HepG2 (cell line): Measurements from ENCODE around the gene SLC50A1. TPM values are rescaled to one million over a fixed set of nuclear protein-coding genes. Genes with fewer than 3 reads are reported as not detected.

ENCODE experiments used
- FOXC1 ChIP-seq: sonication (generic); formaldehyde crosslinking; IDR thresholded peaks from 2 replicates; pipeline ENCODE4 v1.8.0; 2022; ENCODE audit warnings: mild to moderate bottlenecking, missing genetic modification reagents, borderline replicate concordance
- KLF16 ChIP-seq, 2 experiments: sonication (generic) in 1 of 2; formaldehyde crosslinking in 1 of 2; IDR thresholded peaks; 2 replicates each; pipeline versions ENCODE4 v1.6.1 to v1.8.0; 2016 to 2023; ENCODE audit warnings: missing genetic modification reagents in 2 of 2, missing compliant biosample characterization in 1 of 2
- MED13 ChIP-seq: sonication (generic); formaldehyde crosslinking; IDR thresholded peaks from 2 replicates; pipeline ENCODE4 v1.5.0; 2020; ENCODE audit warnings: missing genetic modification reagents
- NFE2L1 ChIP-seq: sonication (generic); formaldehyde crosslinking; IDR thresholded peaks from 2 replicates; pipeline ENCODE4 v1.4.0; 2020; ENCODE audit warnings: missing genetic modification reagents, mild to moderate bottlenecking, borderline replicate concordance
- PHF8 ChIP-seq: sonication (generic); formaldehyde crosslinking; IDR thresholded peaks from 2 replicates; pipeline ENCODE4 v1.5.0; 2020; ENCODE audit warnings: missing genetic modification reagents
- RARA ChIP-seq: IDR thresholded peaks from 2 replicates; pipeline ENCODE4 v1.6.1; 2016; ENCODE audit warnings: missing genetic modification reagents, missing compliant biosample characterization
- TOPORS ChIP-seq: sonication (generic); formaldehyde crosslinking; IDR thresholded peaks from 2 replicates; pipeline ENCODE4 v1.8.0; 2023; ENCODE audit warnings: mild to moderate bottlenecking, missing genetic modification reagents
- ZNF318 ChIP-seq: sonication (generic); formaldehyde crosslinking; IDR thresholded peaks from 2 replicates; pipeline ENCODE4 v1.4.0; 2020; ENCODE audit warnings: mild to moderate bottlenecking, missing genetic modification reagents
- ZNF331 ChIP-seq: sonication (generic); formaldehyde crosslinking; IDR thresholded peaks from 2 replicates; pipeline ENCODE4 v1.4.0; 2020; ENCODE audit warnings: missing genetic modification reagents
- polyA plus RNA-seq, 8 experiments: library from polyadenylated mRNA; depleted of rRNA in 3 of 8; stranded (reverse) in 7 of 8; unstranded in 1 of 8; fragments of >200 nt; fragmentation: Illumina TruSeq in 4 of 8; extraction: Trizol in 4 of 8; gene quantifications; 2 replicates each; pipeline versions ENCODE4 v1.2.1 to v1.2.3, GENCODE V29; 2011 to 2016; ENCODE audit warnings: low read depth in 4 of 8, missing spikeins in 1 of 8, mixed read lengths in 1 of 8; ENCODE audit not compliant: insufficient read depth in 1 of 8
- total RNA-seq, 5 experiments: library from RNA; depleted of rRNA; stranded (reverse); fragments of >200 nt; fragmentation: Illumina TruSeq; extraction: Trizol; gene quantifications; 2 replicates each; pipeline ENCODE4 v1.2.3, GENCODE V29; 2016; ENCODE audit warnings: low read depth in 1 of 5
- TF ChIP-seq, protein P1 (sequence below): conservative IDR thresholded peaks from 2 replicates; pipeline ENCODE4 v1.6.1; 2018; ENCODE audit warnings: missing genetic modification reagents
- TF ChIP-seq, protein P2 (sequence below): sonication (generic); formaldehyde crosslinking; IDR thresholded peaks from 2 replicates; pipeline ENCODE4 v1.4.0; 2020; ENCODE audit warnings: mild to moderate bottlenecking, low read depth, missing genetic modification reagents
- TF ChIP-seq, protein P3 (sequence below): sonication (generic); formaldehyde crosslinking; IDR thresholded peaks from 2 replicates; pipeline ENCODE4 v1.4.0; 2020; ENCODE audit warnings: missing genetic modification reagents

The SLC50A1 gene
- total and polyA plus RNA-seq, 2 of the 13 experiments (the other 11 are each of a cell fraction or from before 2014, with no cell fraction given): 22.5 to 46.8 TPM

DNA sequence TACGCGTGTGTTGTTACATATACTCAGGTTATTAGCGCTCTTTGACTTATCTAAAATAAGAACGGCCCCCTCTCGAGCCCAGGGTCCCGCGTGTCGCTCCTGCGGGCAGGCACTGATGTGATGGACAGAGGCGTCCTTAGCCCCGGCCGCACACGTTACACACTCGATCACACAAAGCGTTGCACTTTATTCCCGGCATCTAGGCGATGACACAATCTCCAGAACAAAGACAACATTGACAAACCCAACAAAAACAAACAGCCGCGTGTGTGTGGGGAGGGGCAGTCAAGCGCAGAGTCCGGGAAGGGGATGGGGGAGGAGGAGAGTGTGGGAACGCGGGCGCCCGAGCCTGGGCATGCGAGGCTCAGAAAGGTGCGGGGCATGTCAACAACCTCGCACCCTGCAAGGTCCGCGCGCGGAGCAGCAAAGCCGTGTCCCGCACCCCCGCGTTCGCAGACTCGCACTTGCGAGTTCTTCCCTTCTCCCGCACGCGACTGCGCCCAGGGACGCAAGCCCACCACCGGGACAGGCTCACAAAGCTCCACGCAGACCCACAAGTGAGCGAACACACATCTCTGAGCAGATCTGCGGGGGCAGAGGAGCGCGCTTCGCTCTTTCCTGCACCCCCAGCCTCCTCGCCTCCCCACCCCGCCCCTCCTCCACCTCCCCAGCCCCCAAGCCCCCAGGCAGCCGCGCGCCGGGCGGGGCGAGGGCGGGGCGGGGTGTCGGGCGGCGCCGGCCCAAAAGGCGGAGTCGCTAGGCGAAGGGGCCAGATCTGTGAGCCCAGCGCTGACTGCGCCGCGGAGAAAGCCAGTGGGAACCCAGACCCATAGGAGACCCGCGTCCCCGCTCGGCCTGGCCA lies 8.3 kb upstream of the SLC50A1 start, which contains the start of gene EFNA1 (continued):
- TF ChIP-seq NFE2L1 (CRISPR knock-in tag) (no peak), FOXC1 (CRISPR knock-in tag) (no peak; the same call in 1 of the 2 replicates), ZNF331 (CRISPR knock-in tag) (peak; percentile 76; the same call in 1 of the 2 replicates), ZNF318 (peak; percentile 30; the same call in 1 of the 2 replicates), KLF16 (CRISPR knock-in tag; IDR thresholded peaks at IDR 0.05) (peak in 1 of 2 experiments; percentile 82; a peak in 2 of 4 replicates), MED13 (peak; percentile 88), RARA (CRISPR knock-in tag) (peak; percentile 98), PHF8 (peak; percentile 62; the same call in 1 of the 2 replicates), TOPORS (no peak; the same call in none of the 2 replicates)
- TF ChIP-seq, protein P1, sequence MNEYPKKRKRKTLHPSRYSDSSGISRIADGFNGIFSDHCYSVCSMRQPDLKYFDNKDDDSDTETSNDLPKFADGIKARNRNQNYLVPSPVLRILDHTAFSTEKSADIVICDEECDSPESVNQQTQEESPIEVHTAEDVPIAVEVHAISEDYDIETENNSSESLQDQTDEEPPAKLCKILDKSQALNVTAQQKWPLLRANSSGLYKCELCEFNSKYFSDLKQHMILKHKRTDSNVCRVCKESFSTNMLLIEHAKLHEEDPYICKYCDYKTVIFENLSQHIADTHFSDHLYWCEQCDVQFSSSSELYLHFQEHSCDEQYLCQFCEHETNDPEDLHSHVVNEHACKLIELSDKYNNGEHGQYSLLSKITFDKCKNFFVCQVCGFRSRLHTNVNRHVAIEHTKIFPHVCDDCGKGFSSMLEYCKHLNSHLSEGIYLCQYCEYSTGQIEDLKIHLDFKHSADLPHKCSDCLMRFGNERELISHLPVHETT (CRISPR knock-in tag): peak; percentile 60; the same call in 1 of the 2 replicates
- TF ChIP-seq, protein P2, sequence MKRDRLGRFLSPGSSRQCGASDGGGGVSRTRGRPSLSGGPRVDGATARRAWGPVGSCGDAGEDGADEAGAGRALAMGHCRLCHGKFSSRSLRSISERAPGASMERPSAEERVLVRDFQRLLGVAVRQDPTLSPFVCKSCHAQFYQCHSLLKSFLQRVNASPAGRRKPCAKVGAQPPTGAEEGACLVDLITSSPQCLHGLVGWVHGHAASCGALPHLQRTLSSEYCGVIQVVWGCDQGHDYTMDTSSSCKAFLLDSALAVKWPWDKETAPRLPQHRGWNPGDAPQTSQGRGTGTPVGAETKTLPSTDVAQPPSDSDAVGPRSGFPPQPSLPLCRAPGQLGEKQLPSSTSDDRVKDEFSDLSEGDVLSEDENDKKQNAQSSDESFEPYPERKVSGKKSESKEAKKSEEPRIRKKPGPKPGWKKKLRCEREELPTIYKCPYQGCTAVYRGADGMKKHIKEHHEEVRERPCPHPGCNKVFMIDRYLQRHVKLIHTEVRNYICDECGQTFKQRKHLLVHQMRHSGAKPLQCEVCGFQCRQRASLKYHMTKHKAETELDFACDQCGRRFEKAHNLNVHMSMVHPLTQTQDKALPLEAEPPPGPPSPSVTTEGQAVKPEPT (CRISPR knock-in tag): peak; percentile 93; the same call in 1 of the 2 replicates
- TF ChIP-seq, protein P3, sequence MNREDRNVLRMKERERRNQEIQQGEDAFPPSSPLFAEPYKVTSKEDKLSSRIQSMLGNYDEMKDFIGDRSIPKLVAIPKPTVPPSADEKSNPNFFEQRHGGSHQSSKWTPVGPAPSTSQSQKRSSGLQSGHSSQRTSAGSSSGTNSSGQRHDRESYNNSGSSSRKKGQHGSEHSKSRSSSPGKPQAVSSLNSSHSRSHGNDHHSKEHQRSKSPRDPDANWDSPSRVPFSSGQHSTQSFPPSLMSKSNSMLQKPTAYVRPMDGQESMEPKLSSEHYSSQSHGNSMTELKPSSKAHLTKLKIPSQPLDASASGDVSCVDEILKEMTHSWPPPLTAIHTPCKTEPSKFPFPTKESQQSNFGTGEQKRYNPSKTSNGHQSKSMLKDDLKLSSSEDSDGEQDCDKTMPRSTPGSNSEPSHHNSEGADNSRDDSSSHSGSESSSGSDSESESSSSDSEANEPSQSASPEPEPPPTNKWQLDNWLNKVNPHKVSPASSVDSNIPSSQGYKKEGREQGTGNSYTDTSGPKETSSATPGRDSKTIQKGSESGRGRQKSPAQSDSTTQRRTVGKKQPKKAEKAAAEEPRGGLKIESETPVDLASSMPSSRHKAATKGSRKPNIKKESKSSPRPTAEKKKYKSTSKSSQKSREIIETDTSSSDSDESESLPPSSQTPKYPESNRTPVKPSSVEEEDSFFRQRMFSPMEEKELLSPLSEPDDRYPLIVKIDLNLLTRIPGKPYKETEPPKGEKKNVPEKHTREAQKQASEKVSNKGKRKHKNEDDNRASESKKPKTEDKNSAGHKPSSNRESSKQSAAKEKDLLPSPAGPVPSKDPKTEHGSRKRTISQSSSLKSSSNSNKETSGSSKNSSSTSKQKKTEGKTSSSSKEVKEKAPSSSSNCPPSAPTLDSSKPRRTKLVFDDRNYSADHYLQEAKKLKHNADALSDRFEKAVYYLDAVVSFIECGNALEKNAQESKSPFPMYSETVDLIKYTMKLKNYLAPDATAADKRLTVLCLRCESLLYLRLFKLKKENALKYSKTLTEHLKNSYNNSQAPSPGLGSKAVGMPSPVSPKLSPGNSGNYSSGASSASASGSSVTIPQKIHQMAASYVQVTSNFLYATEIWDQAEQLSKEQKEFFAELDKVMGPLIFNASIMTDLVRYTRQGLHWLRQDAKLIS: peak; percentile 92; the same call in 1 of the 2 replicates
